ENCODE results near the gene JAM2. TPM values are rescaled to one million over a fixed set of nuclear protein-coding genes. Genes with fewer than 3 reads are reported as not detected.
A peak's percentile ranks its signal among the peaks of the same experiment; 100 is the strongest.
"Not testable (repeated sequence)": the region's sequence is repeated elsewhere in the genome, so short reads cannot be mapped to it uniquely, and the experiment has no call there.

The JAM2 gene
- total RNA-seq, 2 donors from 2014 or later = 12.3 to 15.6 TPM

DNA sequence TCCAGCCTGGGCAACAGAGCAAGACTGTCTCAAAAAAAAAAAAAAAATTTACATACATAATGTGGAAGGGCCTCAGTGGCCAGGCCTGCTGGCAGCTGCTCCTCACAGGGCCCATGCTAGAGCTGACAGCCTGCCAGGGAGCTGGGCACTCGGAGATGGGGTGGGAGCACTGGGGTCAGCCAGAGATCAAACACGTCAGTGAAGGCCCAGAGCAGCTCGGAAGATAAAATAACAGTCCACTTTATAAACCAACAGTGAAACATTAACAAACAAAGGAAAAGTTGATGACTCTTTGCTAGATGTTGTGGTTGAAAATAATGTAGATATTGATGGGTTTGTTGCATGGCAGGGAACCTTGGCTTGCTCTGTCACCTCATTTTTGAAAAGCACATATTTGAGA is 52.9 kb downstream of the JAM2 start:
- H3K4me3 ChIP-seq = no peak overlapping the region
- no peaks in the 10 kb centered on the region for H3K9me3 ChIP-seq
- no peak overlapping the region for H3K27ac ChIP-seq
- no peaks in the 10 kb centered on the region for H3K27me3 ChIP-seq
- peaks cover 0 to 11% of the 10 kb centered on the region in 2 donors for H3K4me1 ChIP-seq
- H3K36me3 ChIP-seq = no peaks in the 10 kb centered on the region
- TF ChIP-seq, protein P1, sequence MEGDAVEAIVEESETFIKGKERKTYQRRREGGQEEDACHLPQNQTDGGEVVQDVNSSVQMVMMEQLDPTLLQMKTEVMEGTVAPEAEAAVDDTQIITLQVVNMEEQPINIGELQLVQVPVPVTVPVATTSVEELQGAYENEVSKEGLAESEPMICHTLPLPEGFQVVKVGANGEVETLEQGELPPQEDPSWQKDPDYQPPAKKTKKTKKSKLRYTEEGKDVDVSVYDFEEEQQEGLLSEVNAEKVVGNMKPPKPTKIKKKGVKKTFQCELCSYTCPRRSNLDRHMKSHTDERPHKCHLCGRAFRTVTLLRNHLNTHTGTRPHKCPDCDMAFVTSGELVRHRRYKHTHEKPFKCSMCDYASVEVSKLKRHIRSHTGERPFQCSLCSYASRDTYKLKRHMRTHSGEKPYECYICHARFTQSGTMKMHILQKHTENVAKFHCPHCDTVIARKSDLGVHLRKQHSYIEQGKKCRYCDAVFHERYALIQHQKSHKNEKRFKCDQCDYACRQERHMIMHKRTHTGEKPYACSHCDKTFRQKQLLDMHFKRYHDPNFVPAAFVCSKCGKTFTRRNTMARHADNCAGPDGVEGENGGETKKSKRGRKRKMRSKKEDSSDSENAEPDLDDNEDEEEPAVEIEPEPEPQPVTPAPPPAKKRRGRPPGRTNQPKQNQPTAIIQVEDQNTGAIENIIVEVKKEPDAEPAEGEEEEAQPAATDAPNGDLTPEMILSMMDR (IDR thresholded peaks at IDR 0.05) = no peak
- DNase-seq (ENCODE audit: low spot score) = no peak

DNA sequence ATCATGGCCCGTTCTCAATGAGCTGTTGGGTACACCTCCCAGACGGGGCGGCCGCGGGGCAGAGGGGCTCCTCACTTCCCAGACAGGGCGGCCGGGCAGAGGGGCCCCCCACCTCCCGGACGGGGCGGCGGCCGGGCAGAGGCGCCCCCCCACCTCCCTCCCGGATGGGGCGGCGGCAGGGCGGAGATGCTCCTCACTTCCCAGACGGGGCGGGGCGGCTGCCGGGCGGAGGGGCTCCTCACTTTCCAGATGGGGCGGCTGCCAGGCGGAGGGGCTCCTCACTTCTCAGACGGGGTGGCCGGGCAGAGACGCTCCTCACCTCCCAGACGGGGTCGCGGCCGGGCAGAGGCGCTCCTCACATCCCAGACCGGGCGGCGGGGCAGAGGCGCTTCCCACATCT is 56.4 kb downstream of the JAM2 start:
- H3K4me1 ChIP-seq; DNase-seq (ENCODE audit: low spot score); H3K36me3 ChIP-seq; H3K27ac ChIP-seq; H3K27me3 ChIP-seq; H3K9me3 ChIP-seq; H3K4me3 ChIP-seq: not testable (repeated sequence)

DNA sequence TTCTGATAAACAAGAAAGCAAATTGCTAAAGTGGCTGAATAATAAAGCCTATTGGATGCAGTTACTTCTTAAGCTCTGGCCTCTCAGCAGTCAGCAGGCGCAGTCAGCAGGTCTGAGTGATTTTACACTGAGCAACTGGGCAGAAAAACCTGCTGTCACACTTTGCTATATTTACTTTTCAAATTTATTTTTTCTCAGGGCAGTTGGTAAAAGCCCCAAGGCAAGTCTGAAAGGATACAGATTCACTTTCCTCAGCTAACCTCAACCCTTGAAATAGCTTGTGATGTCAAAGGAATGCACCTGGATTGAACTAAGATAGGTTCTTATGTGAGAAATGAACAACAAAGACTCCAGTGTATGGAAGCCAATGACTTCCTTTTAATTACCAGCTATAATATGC is 61.7 kb downstream of the JAM2 start:
- Histone ChIP-seq H3K9me3 (no peaks in the 10 kb centered on the region), H3K27ac (peak overlapping the region in 1 of 2 donors; percentile 26), H3K36me3 (no peaks in the 10 kb centered on the region), H3K4me3 (no peak overlapping the region), H3K27me3 (no peaks in the 10 kb centered on the region), H3K4me1 (no peaks in the 10 kb centered on the region)
- no peak for DNase-seq (ENCODE audit: low spot score)
- TF ChIP-seq, protein P1 (IDR thresholded peaks at IDR 0.05) = no peak

DNA sequence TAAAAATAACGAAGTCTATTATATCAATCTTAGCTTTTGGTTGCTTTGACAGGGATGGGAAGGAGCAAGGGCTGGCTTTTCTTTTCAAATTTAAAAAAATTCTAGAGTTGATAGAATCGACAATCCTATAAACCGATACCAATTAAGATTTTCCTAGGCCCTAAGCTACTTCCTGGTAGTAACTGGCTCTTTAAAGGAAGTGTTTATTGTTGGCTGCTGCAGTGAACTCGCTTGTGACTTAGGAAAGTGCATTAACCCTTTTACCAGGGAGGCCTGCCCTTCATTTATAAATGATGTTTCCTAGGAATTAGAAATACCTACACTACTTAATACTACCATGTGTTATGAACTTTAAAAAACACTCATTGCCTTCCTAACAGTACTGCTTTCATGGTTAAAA is 62.5 kb downstream of the JAM2 start:
- no peaks in the 10 kb centered on the region for H3K27me3 ChIP-seq
- TF ChIP-seq, protein P1 (IDR thresholded peaks at IDR 0.05) = no peak
- no peak overlapping the region for H3K4me3 ChIP-seq
- DNase-seq (ENCODE audit: low spot score) = no peak
- no peaks in the 10 kb centered on the region for H3K9me3 ChIP-seq
- H3K27ac ChIP-seq = peak overlapping the region in 1 of 2 donors; percentile 26
- no peaks in the 10 kb centered on the region for H3K36me3 ChIP-seq
- no peaks in the 10 kb centered on the region for H3K4me1 ChIP-seq

DNA sequence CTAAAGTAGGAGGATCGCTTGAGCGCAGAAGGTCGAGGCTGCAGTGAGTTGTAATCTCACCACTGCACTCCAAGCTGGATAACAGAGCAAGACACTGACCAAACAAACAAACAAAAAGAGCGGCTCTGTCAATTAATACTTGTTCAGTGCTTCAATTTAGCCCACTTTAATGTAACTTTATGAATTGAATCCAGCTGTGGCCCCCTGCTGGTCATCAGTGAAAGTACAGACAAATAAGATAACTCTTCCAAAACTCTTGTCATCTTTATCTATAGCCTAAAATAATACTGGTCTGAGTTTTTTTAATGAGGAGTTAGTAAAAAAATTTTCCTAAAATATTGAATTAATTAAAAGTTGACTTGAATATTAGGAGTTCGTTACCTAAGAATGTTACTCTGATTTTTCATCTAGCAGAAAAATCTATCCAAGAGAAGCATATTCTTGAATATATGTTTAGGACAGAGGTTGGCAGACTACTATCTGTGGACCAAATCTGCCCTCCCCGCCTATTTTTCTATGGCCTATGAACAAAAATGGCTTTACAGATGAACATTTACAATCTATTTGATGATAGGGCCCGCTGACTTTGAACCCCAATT is 69.5 kb downstream of the JAM2 start:
- Histone ChIP-seq H3K27me3 (no peaks in the 10 kb centered on the region), H3K36me3 (peaks cover 6% of the 10 kb centered on the region), H3K4me3 (no peak overlapping the region), H3K4me1 (no peaks in the 10 kb centered on the region), H3K27ac (no peak overlapping the region), H3K9me3 (no peaks in the 10 kb centered on the region)
- TF ChIP-seq, protein P1 (IDR thresholded peaks at IDR 0.05) = peak; percentile 85 to 86
- DNase-seq (ENCODE audit: low spot score) = no peak

DNA sequence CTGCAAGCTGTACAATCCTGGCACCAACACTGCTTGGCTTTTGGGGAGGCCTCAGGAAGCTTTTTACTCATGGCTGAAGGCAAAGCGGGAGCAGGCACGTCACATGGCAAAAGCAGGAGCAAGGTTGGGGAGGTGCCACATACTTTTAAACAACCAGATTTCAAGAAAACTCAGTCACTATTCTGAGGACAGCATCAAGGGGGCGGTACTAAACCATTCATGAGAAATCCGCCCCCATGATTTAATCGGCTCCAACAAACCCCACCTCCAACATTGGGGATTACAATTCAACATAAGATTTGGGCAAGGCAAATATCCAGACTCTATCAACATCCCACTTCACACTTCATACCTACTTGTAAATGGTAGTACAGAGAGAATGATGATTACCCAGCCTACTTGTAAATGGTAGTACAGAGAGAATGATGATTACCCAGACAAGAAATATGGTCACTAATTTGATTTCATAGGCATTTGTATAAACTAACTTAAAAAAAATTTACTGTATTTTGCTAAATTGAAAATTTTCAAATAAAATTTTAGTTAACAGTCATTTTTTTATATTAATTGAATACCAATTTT is 70.7 kb downstream of the JAM2 start:
- Histone ChIP-seq H3K4me3 (no peak overlapping the region), H3K27me3 (no peaks in the 10 kb centered on the region), H3K9me3 (no peaks in the 10 kb centered on the region), H3K36me3 (peaks cover 8% of the 10 kb centered on the region), H3K27ac (no peak overlapping the region), H3K4me1 (no peaks in the 10 kb centered on the region)
- TF ChIP-seq, protein P1 (IDR thresholded peaks at IDR 0.05) = no peak
- DNase-seq (ENCODE audit: low spot score) = no peak
